RWPE2 (cell line): Measurements from ENCODE around the gene ARHGDIB.

ENCODE experiments used
- ATAC-seq: fragments of 200-7000 bp; cut with Tn5 transposase; 3 replicates; pipeline ENCODE4 v1.9.1; 2021; ENCODE audit warnings: low read depth
- DNase-seq: peaks from one replicate; pipeline ENCODE4 v3.0.0-alpha.2; 2020; ENCODE audit warnings: low spot score
- H3K27ac ChIP-seq: fragments of 450-650 bp; 2 replicates; pipeline ENCODE4 v1.5.1; 2017; ENCODE audit warnings: mild to moderate bottlenecking; ENCODE audit not compliant: poor library complexity, severe bottlenecking
- H3K27me3 ChIP-seq: fragments of 250-450 bp; sonication (Bioruptor Pico); 2 replicates; pipeline ENCODE4 v1.5.1; 2021; ENCODE audit warnings: mild to moderate bottlenecking, moderate library complexity; ENCODE audit not compliant: insufficient read depth, poor library complexity, severe bottlenecking
- H3K36me3 ChIP-seq: fragments of 250-450 bp; sonication (Bioruptor Pico); 2 replicates; pipeline ENCODE4 v1.5.1; 2020; ENCODE audit warnings: low read depth, mild to moderate bottlenecking, moderate library complexity
- H3K4me1 ChIP-seq: fragments of 250-450 bp; sonication (Bioruptor Pico); 2 replicates; pipeline ENCODE4 v1.5.1; 2021; ENCODE audit warnings: mild to moderate bottlenecking, moderate library complexity; ENCODE audit not compliant: insufficient read depth, poor library complexity, severe bottlenecking
- H3K4me3 ChIP-seq: fragments of 250-450 bp; sonication (Bioruptor Pico); 2 replicates; pipeline ENCODE4 v1.5.1; 2021; ENCODE audit warnings: mild to moderate bottlenecking, moderate library complexity; ENCODE audit not compliant: severe bottlenecking
- H3K9me3 ChIP-seq: fragments of 250-450 bp; sonication (Bioruptor Pico); 2 replicates; pipeline ENCODE4 v1.5.1; 2021; ENCODE audit warnings: mild to moderate bottlenecking, moderate library complexity; ENCODE audit not compliant: severe bottlenecking
- TF ChIP-seq, protein P1 (sequence below): fragments of 450-650 bp; IDR thresholded peaks from one replicate; pipeline ENCODE4 v1.5.1; 2017; ENCODE audit warnings: mild to moderate bottlenecking, moderate library complexity; ENCODE audit not compliant: poor library complexity, severe bottlenecking

Gene ARHGDIB

DNA sequence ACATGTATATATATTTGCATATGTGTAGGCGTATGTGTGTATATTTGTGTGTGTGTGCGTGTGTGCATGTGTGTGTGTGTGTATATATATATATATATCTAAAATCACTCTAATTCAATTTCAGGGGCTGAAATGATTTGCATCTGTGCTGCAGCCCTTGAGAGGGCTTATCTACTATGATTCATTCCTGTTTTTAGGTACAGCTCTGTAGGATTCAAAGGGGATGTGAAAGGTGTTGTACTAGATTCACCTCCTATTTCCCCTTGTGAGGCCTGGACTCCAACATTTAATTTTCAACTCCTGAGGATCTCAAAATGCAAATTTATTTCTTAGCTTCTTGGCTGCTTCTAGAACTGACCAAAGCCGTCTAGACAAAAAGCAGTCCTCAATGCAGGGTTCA, 34.1 kb downstream of the ARHGDIB start:
- DNase-seq: no peak
- H3K4me1 ChIP-seq: peaks cover 8% of the 10 kb centered on the region
- no peaks in the 10 kb centered on the region for H3K36me3 ChIP-seq
- ATAC-seq: no peak
- H3K4me3 ChIP-seq: no peak overlapping the region
- TF ChIP-seq, protein P1, sequence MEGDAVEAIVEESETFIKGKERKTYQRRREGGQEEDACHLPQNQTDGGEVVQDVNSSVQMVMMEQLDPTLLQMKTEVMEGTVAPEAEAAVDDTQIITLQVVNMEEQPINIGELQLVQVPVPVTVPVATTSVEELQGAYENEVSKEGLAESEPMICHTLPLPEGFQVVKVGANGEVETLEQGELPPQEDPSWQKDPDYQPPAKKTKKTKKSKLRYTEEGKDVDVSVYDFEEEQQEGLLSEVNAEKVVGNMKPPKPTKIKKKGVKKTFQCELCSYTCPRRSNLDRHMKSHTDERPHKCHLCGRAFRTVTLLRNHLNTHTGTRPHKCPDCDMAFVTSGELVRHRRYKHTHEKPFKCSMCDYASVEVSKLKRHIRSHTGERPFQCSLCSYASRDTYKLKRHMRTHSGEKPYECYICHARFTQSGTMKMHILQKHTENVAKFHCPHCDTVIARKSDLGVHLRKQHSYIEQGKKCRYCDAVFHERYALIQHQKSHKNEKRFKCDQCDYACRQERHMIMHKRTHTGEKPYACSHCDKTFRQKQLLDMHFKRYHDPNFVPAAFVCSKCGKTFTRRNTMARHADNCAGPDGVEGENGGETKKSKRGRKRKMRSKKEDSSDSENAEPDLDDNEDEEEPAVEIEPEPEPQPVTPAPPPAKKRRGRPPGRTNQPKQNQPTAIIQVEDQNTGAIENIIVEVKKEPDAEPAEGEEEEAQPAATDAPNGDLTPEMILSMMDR: no peak
- no peaks in the 10 kb centered on the region for H3K27me3 ChIP-seq
- no peaks in the 10 kb centered on the region for H3K9me3 ChIP-seq
- no peak overlapping the region for H3K27ac ChIP-seq

- DNase-seq (no peak), ATAC-seq (no peak)
- Histone ChIP-seq H3K4me1 (peaks cover 7% of the 10 kb centered on the region), H3K36me3 (no peaks in the 10 kb centered on the region), H3K4me3 (no peak overlapping the region), H3K27ac (no peak overlapping the region), H3K9me3 (no peaks in the 10 kb centered on the region), H3K27me3 (no peaks in the 10 kb centered on the region)
- TF ChIP-seq, protein P1: no peak
These were observed 36.9 kb downstream of the ARHGDIB start for GRCh38 chr12:14924541-14924940.

DNA sequence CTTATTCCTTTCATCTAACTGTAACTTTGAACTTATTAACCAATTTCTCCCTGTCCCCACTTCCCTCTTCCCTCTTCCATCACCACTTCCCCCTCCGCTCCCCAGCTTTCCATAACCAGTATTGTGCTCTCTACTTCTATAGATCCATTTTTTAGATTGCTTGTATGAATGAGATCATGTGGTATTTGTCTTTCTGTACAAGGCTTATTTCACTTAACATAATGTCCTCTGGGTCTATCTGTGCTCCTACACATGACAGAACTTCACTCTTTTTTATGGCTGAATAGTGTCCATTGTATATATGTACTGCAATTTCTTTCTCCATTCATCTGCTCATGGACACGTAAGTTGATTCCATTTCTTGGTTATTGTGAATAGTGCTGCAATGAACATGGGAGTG, 37.5 kb downstream of the ARHGDIB start:
- TF ChIP-seq, protein P1: no peak
- no peak for ATAC-seq
- H3K27ac ChIP-seq: no peak overlapping the region
- no peaks in the 10 kb centered on the region for H3K27me3 ChIP-seq
- no peaks in the 10 kb centered on the region for H3K36me3 ChIP-seq
- H3K4me1 ChIP-seq: peaks cover 2% of the 10 kb centered on the region
- no peaks in the 10 kb centered on the region for H3K9me3 ChIP-seq
- no peak overlapping the region for H3K4me3 ChIP-seq
- no peak for DNase-seq

- H3K36me3 ChIP-seq: no peaks in the 10 kb centered on the region
- ATAC-seq: no peak
- no peaks in the 10 kb centered on the region for H3K27me3 ChIP-seq
- H3K9me3 ChIP-seq: no peaks in the 10 kb centered on the region
- TF ChIP-seq, protein P1: no peak
- no peaks in the 10 kb centered on the region for H3K4me1 ChIP-seq
- H3K27ac ChIP-seq: no peak overlapping the region
- no peak for DNase-seq
- H3K4me3 ChIP-seq: no peak overlapping the region
These were observed 40.2 kb downstream of the ARHGDIB start for GRCh38 chr12:14921218-14921617.

DNA sequence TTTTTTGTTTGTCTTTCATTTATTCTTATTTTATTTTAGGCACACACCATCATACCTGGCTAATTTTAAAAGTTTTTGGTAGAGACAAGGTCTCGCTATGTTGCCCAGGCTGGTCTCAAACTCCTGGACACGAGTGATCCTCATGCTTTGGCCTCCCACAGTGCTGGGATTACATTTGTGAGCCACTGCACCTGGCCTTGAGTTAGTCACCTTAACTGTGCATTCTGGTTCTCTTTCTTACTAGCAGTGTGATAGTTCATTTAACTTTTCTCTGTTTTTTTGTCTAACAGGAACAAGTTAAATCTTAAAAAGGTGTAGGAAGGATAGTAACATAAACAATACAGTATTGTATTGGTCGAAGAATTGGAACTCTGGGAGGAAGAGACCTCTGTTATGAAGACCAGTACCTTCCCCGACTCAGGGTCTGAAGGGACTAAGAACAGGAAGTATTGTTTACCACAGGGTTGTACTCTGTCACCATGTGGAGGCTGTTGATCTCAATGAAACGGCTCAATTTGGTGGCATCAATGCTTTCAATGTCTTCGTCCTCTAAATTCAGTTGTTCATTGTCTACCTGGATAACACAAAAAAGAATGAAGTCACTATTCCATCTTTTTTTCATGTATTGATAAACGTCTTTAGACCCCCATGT, 40.8 kb downstream of the ARHGDIB start:
- no peaks in the 10 kb centered on the region for H3K27me3 ChIP-seq
- no peak for ATAC-seq
- no peak for DNase-seq
- TF ChIP-seq, protein P1: no peak
- no peak overlapping the region for H3K27ac ChIP-seq
- H3K4me3 ChIP-seq: no peak overlapping the region
- H3K36me3 ChIP-seq: no peaks in the 10 kb centered on the region
- no peaks in the 10 kb centered on the region for H3K9me3 ChIP-seq
- H3K4me1 ChIP-seq: no peaks in the 10 kb centered on the region
